HG02610 (cell line): ENCODE results near the gene ZFYVE28.

Source experiments
- ATAC-seq: cut with Tn5 transposase; IDR thresholded peaks from one replicate; pipeline ENCODE4 v1.9.1; 2021; ENCODE audit warnings: mild to moderate bottlenecking, moderate library complexity; ENCODE audit not compliant: unreplicated experiment

ZFYVE28 gene

GRCh38 chr4:2354760-2355159 is 63.7 kb downstream of the ZFYVE28 start:
- no peak for ATAC-seq

DNA sequence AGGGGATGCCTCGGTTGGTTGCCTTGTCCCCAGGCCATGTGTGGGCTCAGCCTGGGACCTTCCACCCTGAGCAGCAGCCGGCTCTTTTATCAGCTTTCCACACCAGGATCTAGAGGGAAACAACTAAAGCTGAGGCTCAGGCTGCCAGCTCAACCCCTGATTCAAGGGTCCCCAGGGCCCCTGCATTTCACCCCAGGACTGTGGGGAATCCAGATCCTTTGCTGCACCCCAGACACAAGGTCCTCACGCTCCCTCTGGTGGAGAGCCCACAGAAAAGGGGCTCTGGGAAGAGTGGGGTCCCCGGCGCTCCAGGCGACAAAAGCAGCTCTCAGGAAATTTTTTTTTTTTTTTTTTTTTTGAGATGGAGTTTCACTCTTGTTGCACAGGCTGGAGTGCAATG is 64.3 kb downstream of the ZFYVE28 start:
- ATAC-seq: no peak

DNA sequence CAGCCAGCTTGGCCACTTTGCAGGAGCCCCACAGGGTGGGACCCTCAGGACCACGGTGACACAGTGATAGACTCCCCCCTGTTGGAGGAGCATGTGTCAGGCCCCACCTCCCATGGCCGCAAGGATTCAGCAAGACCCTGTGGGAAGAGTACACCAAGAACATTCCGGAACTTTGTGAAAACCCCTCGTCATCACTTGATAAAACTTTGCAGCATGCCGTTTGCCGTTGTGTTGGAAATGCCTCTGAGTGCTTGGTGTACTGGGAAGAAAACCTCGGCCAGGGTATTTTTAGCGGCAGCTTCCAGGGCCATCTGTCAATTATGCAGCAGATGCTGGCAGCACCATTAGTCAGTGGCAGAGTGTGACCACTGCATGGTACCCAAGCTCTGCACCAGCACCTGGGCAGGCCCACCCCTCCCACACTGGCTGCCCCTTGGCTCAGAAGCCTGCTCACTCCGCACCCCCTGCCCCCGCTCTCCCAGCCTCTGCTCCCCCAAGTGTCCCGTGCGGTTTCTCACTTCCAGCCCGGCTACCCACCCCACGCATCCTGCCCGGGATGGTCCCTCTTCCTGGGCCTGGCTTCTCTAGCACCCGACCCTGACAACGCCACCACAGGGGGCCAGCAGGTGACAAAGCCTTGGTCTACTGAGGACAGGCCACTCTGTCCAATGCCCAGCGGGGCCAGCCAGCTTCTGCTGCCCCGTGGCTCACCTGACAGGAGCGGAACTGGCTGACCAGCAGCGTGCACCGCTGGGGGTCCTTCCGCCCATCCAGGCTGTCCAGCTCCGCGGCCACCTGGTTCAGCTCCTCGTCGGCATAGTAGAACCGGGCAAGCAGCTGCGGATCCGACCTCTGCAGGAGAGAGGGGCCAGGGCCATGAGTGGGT is 65.0 kb downstream of the ZFYVE28 start:
- no peak for ATAC-seq

DNA sequence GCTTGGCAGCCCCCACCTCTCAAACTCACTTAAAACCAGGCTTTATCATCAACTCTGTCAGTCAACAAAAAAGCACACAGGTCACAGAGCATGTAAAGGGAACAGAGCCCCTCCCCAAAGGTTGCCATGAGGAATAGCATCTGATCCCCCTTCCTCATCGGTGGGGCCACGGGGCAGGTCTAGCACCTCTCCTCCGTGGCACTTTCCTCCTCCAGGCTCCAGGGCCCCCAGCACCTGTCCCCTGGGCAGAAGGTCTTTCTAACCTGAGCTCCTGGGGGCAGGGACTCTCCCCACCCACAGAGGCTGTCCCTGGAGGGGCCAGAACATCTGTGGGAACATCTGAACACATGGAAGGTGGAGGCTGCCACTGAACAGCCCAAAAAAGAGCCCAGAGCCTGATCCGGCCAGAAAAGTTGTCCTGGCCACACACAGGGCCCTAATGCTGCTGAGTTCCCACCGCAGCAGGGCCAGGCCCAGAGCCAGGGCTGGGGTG is 65.7 kb downstream of the ZFYVE28 start:
- no peak for ATAC-seq

DNA sequence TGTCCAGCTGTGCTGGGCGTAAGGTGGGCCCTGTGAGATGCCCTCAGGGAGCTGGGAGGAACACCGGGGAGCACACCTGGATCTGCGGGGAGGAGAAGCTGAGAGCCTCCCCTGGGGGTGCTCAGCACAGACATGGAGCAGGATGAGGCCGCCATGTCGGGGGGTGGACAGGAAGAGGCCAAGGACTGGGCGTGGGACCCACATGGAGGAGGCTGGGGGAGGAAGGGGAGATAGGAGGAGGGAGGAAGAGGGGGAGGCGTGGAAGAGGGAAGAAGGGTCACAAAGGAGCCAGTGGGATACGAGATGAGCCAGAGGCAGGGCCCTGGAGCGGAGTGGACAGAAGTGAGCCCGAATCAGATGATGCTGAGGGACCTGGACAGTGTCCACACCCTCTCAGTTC is 66.3 kb downstream of the ZFYVE28 start:
- no peak for ATAC-seq

- ATAC-seq: no peak
These were observed 67.5 kb downstream of the ZFYVE28 start for GRCh38 chr4:2350982-2351381.

DNA sequence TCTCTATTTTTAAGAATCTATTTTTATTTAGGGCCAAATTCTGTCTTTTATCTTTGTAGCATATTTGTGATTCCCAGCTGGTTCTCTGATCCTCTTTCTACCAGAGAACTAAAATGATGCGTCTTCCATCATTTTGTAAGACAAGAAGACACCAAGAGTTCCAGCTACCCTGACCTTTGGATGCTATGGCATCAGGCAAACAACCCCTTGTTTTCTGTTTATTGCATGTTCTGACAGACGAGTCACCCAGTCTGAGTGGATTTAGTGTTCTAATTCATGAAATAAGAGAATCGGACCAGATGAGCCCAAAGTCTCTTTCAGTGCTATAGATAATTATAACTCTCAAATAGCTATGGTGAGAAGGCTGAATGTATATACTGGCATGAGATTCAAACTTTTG is 69.7 kb downstream of the ZFYVE28 start:
- ATAC-seq: no peak

GRCh38 chr4:2347190-2347589 is 71.3 kb downstream of the ZFYVE28 start:
- no peak for ATAC-seq

GRCh38 chr4:2343476-2343875 is 75.0 kb downstream of the ZFYVE28 start:
- no peak for ATAC-seq

DNA sequence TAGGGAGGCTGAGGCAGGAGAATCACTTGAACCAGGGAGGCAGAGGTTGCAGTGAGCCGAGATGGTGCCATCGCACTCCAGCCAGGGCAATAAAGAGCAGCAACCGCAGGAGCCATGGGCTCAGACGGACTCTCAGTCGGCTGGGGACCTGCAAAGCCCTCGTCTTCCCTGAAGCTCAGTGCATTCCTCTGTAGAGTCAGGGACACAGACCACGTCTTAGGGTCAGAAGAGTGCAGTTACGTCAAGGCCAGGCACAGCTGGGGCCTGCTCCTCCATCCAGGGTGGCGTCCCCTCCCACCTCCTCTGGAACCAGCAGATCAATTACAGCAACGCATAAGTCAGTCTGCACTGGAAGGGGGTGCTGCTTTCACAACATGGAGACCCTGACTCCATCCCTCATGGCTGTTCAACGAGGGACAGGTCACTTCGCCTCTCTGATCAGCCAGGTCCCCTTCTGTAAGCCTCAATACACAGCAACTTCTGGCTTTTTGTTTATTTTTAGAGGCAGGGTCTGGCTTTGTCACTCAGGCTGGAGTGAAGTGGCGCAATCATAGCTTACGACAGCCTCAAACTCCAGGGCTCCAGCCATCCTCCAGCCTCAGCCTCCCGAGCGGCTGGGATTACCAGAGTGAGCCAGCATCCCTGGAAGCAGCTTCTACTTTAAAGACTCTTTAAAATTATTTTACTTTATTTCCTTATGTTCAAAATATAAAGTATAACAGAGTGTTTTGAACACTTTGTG is 76.4 kb downstream of the ZFYVE28 start:
- ATAC-seq: no peak

DNA sequence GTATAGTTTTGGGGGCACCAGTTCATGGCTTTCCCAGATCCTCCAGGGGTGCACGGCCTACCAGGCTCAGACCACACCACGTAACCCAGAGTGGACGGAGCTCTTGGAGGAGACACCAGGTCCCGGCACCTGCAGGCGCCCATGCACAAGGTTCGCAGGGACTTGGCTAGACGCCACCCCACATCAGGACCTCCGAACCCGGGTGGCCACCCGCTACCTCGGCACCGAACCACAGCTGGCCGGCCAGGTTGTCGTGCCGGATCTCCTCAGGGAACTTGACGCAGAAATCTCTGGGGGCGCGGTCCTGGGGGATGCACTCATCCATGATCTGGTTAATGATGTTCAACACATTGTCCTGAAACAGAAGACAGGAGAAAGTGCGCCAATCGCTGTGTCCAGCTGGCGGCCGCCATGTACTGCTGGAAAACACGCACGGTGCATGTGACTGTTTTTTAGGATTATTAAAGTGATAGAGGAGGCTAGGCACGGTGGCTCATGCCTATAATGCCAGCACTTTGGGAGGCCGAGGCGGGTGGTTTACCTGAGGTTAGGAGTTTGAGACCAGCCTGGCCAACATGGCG is 77.1 kb downstream of the ZFYVE28 start:
- no peak for ATAC-seq

GRCh38 chr4:2340272-2341061 is 78.0 kb downstream of the ZFYVE28 start:
- ATAC-seq: no peak

DNA sequence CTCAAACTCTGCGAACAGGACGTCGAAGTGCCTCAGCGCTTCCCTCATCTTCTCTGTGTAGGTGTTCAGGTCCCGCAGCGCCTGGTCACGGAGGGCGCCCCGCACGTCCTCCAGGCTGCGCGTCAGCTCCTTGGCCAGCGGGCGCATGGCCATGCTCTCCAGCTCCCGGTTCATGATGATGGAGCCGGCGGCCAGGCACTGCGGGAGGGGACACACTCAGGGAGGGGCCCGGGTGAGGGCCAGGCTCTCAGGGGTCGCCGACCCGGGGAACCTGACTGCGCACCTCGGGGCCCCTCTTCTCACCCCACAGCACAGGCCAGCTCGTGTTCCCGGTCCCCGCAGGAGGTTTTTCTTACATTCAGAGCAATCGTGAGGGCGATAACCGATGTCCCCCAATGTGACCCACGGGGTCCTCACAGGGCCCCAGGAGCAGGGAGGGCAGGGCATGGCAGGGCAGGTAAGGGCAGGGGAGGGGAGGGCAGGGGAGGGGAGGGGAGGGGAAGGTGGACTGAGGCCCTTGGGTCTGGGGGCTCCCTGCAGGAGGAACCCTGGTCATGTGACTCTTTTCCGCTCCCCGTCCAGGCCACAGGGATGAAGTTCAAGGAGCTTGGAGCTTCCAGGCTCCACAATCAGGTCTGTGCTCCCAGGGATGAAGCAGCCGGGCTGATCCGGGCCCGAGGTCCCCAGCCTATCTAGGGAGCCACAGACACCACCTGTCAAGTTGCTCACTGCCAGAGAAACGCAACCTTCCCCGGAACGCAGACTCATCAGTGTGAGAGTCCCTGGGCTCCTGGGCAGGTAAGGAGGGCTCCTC is 78.8 kb downstream of the ZFYVE28 start:
- no peak for ATAC-seq

- ATAC-seq: no peak
These were observed 79.5 kb downstream of the ZFYVE28 start for GRCh38 chr4:2338754-2339457.

GRCh38 chr4:2337896-2338295 is 80.5 kb downstream of the ZFYVE28 start:
- ATAC-seq: no peak

- no peak for ATAC-seq
These were observed 81.2 kb downstream of the ZFYVE28 start for GRCh38 chr4:2337131-2337723.

- ATAC-seq: no peak
These were observed 81.8 kb downstream of the ZFYVE28 start for GRCh38 chr4:2336659-2337058.

GRCh38 chr4:2335729-2336101 is 82.7 kb downstream of the ZFYVE28 start:
- ATAC-seq: no peak
